T-helper 2 cell treated with Interferon-gamma antibody and Interleukin-4, amounts not matched to agents 5 μg/mL and 100 μg/mL, for 36 hours (primary cell): ENCODE measurements around the gene ADCK2.
"Not testable (repeated sequence)": the region's sequence is repeated elsewhere in the genome, so short reads cannot be mapped to it uniquely, and the experiment has no call there.

Experiments
- DNase-seq: peaks from one replicate; pipeline ENCODE4 v3.0.0; 2021; ENCODE audit warnings: low spot score
- H3K27ac Mint-ChIP-seq: one replicate; pipeline ENCODE4 v1.8.0; 2021; ENCODE audit warnings: mild to moderate bottlenecking, mixed read lengths
- H3K27me3 Mint-ChIP-seq: one replicate; pipeline ENCODE4 v1.8.0; 2021; ENCODE audit warnings: low read depth, mixed read lengths
- H3K36me3 Mint-ChIP-seq: one replicate; pipeline ENCODE4 v1.8.0; 2021; ENCODE audit warnings: low read depth, mixed read lengths
- H3K4me1 Mint-ChIP-seq: one replicate; pipeline ENCODE4 v1.8.0; 2021; ENCODE audit warnings: low read depth, mixed read lengths
- H3K4me3 Mint-ChIP-seq: one replicate; pipeline ENCODE4 v1.8.0; 2022; ENCODE audit warnings: mild to moderate bottlenecking, moderate library complexity, mixed read lengths
- H3K9me3 Mint-ChIP-seq: one replicate; pipeline ENCODE4 v1.8.0; 2021; ENCODE audit warnings: mixed read lengths

Gene ADCK2

DNA sequence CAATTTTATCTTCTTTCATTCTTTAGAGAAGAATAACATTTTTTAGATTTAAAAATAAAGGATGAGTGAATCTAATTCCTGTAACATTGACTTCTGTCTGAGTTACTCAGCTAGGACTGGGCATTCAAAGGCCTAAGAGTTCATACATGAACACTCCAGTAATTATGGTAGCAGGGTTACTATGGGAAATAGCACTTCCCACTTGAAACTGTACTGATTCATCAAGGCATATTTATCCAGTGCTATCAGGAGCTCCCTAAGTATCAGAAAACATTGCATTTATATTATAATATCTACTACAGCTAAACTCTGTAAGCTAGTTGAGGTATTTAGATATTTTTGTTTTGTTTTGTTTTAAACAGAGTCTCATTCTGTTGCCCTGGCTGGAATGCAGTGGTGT is 65.5 kb downstream of the ADCK2 start:
- H3K27ac Mint-ChIP-seq = no peak overlapping the region
- H3K4me3 Mint-ChIP-seq = no peak overlapping the region
- H3K36me3 Mint-ChIP-seq = peaks cover 13% of the 10 kb centered on the region
- H3K4me1 Mint-ChIP-seq = peaks cover 2% of the 10 kb centered on the region
- DNase-seq = no peak
- no peaks in the 10 kb centered on the region for H3K9me3 Mint-ChIP-seq
- no peaks in the 10 kb centered on the region for H3K27me3 Mint-ChIP-seq

GRCh38 chr7:140743255-140743654 is 70.5 kb downstream of the ADCK2 start:
- not testable (repeated sequence) for H3K4me3 Mint-ChIP-seq, H3K4me1 Mint-ChIP-seq, H3K9me3 Mint-ChIP-seq, H3K27me3 Mint-ChIP-seq, DNase-seq, H3K27ac Mint-ChIP-seq
- H3K36me3 Mint-ChIP-seq = peaks cover 12% of the 10 kb centered on the region

GRCh38 chr7:140744005-140744404 is 71.3 kb downstream of the ADCK2 start:
- Mint-ChIP-seq H3K9me3 (no peaks in the 10 kb centered on the region), H3K27me3 (no peaks in the 10 kb centered on the region), H3K4me3 (no peak overlapping the region), H3K36me3 (peaks cover 13% of the 10 kb centered on the region), H3K27ac (no peak overlapping the region), H3K4me1 (no peaks in the 10 kb centered on the region)
- DNase-seq = no peak
